Adipocyte (in vitro differentiated cells): ENCODE data around the gene GK.
"Not testable (repeated sequence)": the region's sequence is repeated elsewhere in the genome, so short reads cannot be mapped to it uniquely, and the experiment has no call there.

Experiments
- DNase-seq: peaks from one replicate; pipeline ENCODE4 v3.0.0-alpha.2; 2015; ENCODE audit warnings: low read depth
- H3K27me3 ChIP-seq: replicated peaks from 2 replicates; pipeline ENCODE4 v1.7.0; 2013; ENCODE audit warnings: mild to moderate bottlenecking, low read length, moderate library complexity; ENCODE audit not compliant: control insufficient read depth, insufficient read depth
- H3K36me3 ChIP-seq: 2 replicates; pipeline ENCODE4 v1.7.0; 2013; ENCODE audit warnings: low read length, mild to moderate bottlenecking, moderate library complexity; ENCODE audit not compliant: control insufficient read depth, insufficient read depth, severe bottlenecking
- H3K4me1 ChIP-seq: 2 replicates; pipeline ENCODE4 v1.7.0; 2013; ENCODE audit warnings: mild to moderate bottlenecking, low read length, moderate library complexity; ENCODE audit not compliant: control insufficient read depth, insufficient read depth
- H3K4me3 ChIP-seq: 2 replicates; pipeline ENCODE4 v1.7.0; 2013; ENCODE audit warnings: mild to moderate bottlenecking, low read length, moderate library complexity
- H3K9ac ChIP-seq: 2 replicates; pipeline ENCODE4 v1.7.0; 2013; ENCODE audit warnings: mild to moderate bottlenecking, low read length, moderate library complexity
- H3K9me3 ChIP-seq: 2 replicates; pipeline ENCODE4 v1.7.0; 2013; ENCODE audit warnings: mild to moderate bottlenecking, low read length, moderate library complexity; ENCODE audit not compliant: control insufficient read depth

The GK gene

DNA sequence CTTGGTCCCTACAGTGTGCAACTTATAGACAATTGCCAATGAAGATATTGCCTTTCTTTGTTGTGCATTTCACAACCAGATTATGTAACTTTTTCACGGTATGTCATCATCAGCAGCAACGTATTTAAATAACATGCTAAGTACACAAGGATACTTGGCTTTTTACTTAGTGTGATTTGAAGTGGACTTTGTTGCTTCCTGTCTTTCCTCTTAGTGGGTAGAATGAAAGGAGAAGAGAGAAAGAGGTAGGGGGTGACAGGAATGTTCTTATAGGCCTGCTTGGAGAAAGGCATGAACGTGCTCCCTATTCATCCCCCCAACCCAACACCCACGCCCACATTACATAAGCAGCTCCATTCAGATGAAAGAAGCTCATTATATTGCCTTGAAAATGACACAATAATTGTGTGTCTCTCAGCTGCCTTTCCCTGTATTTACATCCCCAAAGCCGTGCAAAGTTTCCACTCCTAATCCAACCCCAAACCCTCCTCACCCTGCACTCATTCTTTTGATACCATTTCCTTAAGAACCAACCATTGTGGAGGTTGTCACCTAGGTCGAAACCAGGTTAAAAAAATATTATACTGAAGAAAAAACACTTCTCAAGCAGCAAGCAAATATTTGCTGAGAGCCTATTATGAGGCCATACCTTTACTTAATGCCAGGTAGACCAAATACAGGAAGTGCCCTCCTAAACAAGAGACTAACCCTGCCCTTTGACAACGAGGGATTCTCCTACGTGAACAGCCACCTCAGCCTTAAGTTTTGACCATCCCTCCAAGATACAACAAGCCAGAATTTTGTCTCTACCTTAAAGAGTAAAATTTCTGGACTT lies 25.2 kb upstream of the GK start:
- H3K9me3 ChIP-seq, result no peaks in the 10 kb centered on the region
- no peaks in the 10 kb centered on the region for H3K4me1 ChIP-seq
- no peak overlapping the region for H3K9ac ChIP-seq
- no peak overlapping the region for H3K4me3 ChIP-seq
- no peak for DNase-seq
- no peaks in the 10 kb centered on the region for H3K36me3 ChIP-seq
- H3K27me3 ChIP-seq, result no peaks in the 10 kb centered on the region

- H3K9ac ChIP-seq, H3K27me3 ChIP-seq: not testable (repeated sequence)
Measured at GRCh38 chrX:30634070-30634469, 19.2 kb upstream of the GK start.

DNA sequence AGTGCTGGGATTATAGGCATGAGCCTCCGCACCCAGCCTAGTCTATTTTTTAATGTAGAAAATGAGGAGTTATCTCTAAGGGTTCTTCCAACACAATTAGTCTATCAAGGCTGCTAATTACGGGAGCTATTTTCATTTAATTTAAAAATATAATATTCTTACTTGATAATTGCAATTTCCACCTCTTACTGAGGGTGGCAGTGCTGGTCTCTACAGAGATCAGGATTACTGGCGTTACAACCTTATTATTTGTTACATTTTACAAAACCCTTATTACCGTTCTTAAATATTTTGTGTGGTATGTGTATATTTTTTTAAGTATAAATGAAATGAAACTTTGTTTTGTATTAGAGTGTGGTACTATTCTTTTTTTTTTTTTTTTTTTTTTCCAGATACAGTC lies 17.6 kb upstream of the GK start:
- Histone ChIP-seq H3K9me3 (no peaks in the 10 kb centered on the region), H3K36me3 (no peaks in the 10 kb centered on the region), H3K27me3 (no peaks in the 10 kb centered on the region), H3K4me1 (no peaks in the 10 kb centered on the region), H3K9ac (no peak overlapping the region), H3K4me3 (no peak overlapping the region)
- DNase-seq, result peak; percentile 22

More at GRCh38 chrX:30634070-30634469, 19.2 kb upstream of the GK start:
- not testable (repeated sequence) for H3K9me3 ChIP-seq, H3K36me3 ChIP-seq, DNase-seq, H3K4me1 ChIP-seq, H3K4me3 ChIP-seq

GRCh38 chrX:30637874-30638815 lies 15.1 kb upstream of the GK start:
- Histone ChIP-seq H3K4me1 (peaks cover 2% of the 10 kb centered on the region), H3K27me3 (no peaks in the 10 kb centered on the region)
- DNase-seq, result no peak

DNA sequence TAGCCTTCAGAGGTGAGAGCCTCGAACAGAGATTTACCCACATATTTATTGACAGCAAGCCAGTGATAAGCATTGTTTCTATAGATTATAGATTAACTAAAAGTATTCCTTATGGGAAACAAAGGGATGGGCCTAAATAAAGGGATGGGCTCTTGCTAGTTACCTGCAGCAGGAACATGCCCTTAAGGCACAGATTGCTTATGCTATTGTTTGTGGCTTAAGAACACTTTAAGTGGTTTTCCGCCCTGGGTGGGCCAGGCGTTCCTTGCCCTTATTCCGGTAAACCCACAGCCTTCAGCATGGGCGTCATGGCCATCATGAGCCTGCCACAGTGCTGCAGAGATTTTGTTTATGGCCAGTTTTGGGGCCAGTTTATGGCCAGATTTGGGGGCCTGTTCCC lies 13.5 kb upstream of the GK start:
- not testable (repeated sequence) for H3K4me1 ChIP-seq, H3K9ac ChIP-seq, H3K4me3 ChIP-seq, H3K27me3 ChIP-seq, H3K36me3 ChIP-seq, H3K9me3 ChIP-seq, DNase-seq

More at GRCh38 chrX:30637874-30638815, 15.1 kb upstream of the GK start:
- H3K36me3 ChIP-seq, result no peaks in the 10 kb centered on the region
- H3K9me3 ChIP-seq, result no peaks in the 10 kb centered on the region
- H3K9ac ChIP-seq, result no peak overlapping the region
- H3K4me3 ChIP-seq, result no peak overlapping the region

- H3K9ac ChIP-seq, result no peak overlapping the region
- peaks cover 4% of the 10 kb centered on the region for H3K4me1 ChIP-seq
- H3K4me3 ChIP-seq, result no peak overlapping the region
- H3K27me3 ChIP-seq, result no peaks in the 10 kb centered on the region
- H3K9me3 ChIP-seq, result no peaks in the 10 kb centered on the region
- no peak for DNase-seq
- no peaks in the 10 kb centered on the region for H3K36me3 ChIP-seq
Measured at GRCh38 chrX:30642642-30643041, 10.6 kb upstream of the GK start.

DNA sequence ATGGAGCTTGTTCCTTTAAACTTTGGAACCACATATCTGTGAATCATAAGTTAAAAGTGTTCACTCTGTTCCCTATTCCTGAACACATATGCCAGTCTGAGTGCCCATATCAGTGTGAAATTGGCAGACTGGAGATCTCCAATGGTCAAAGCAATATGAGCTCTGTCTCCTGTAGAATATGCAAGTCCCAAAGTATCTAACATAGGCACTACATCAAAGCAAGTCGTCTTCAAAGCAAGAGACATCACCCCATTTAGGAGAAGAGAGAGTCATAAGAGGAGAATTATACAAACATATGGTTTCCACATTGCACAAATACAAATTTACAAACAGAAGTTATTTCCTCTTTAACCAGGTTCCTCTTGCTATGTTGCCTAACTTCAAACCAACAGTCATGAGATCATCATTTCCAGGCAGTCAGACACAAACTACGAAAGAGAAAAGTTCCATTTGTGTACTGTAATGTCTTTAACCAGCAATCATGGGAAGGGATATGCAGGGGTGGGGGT lies 9.9 kb upstream of the GK start:
- Histone ChIP-seq H3K9me3 (no peaks in the 10 kb centered on the region), H3K4me1 (peaks cover 4% of the 10 kb centered on the region), H3K4me3 (no peak overlapping the region), H3K27me3 (no peaks in the 10 kb centered on the region), H3K9ac (no peak overlapping the region), H3K36me3 (no peaks in the 10 kb centered on the region)
- DNase-seq, result peak; percentile 42

DNA sequence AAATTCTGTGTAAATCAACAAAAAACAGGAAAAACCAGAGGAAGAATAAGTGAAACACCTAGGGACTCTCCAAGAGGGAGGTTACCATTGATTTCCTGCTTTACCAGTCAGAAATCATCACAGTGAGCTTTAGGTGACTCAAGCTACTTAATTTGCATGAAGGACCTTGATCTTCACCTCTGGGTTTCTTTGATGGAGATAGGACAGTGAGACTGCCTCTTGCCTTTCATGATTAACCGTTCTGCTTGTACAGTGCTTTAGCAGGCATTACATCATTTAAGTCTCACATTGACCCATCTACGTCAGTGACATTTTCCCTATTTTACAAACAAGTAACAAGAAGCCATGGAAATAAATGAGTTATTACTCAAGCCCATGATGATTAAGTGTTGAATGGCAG lies 3.4 kb upstream of the GK start:
- H3K36me3 ChIP-seq, result no peaks in the 10 kb centered on the region
- no peak overlapping the region for H3K4me3 ChIP-seq
- H3K4me1 ChIP-seq, result no peaks in the 10 kb centered on the region
- no peaks in the 10 kb centered on the region for H3K9me3 ChIP-seq
- H3K27me3 ChIP-seq, result no peaks in the 10 kb centered on the region
- no peak for DNase-seq
- H3K9ac ChIP-seq, result no peak overlapping the region

- Histone ChIP-seq H3K4me1 (peaks cover 3% of the 10 kb centered on the region), H3K27me3 (no peaks in the 10 kb centered on the region), H3K4me3 (peak overlapping the region; percentile 84), H3K9me3 (no peaks in the 10 kb centered on the region), H3K36me3 (no peaks in the 10 kb centered on the region), H3K9ac (peak overlapping the region; percentile 55)
- DNase-seq, result peak; percentile 94
Measured at GRCh38 chrX:30652527-30653414, 452 bp upstream of the GK start.

DNA sequence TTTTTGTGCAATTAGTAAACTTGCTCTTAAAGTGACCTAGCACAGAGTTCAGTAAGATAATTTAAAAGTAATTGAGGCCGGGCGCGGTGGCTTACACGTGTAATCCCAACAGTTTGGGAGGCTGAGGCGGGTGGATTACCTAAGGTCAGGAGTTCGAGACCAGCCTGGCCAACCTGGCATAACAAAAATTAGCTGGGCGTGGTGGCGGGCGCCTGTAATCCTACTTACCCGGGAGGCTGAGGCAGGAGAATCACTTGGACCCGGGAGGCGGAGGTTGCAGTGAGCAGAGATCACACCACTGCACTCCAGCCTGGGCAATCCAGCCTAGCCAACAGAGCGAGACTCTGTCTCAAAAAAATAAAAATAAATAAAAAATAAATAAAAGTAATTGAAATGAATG lies 1.2 kb downstream of the GK start:
- peak overlapping the region; percentile 83 for H3K4me3 ChIP-seq

More for the DNA sequence above, 1.2 kb downstream of the GK start:
- not testable (repeated sequence) for H3K36me3 ChIP-seq, H3K27me3 ChIP-seq, H3K4me1 ChIP-seq, DNase-seq, H3K9me3 ChIP-seq
- peak overlapping the region; percentile 66 for H3K9ac ChIP-seq
